GM19023 (cell line): ENCODE data around the gene MSX1.

Experiments
- ATAC-seq: cut with Tn5 transposase; IDR thresholded peaks from one replicate; pipeline ENCODE4 v1.9.1; 2021; ENCODE audit warnings: mild to moderate bottlenecking, moderate library complexity; ENCODE audit not compliant: unreplicated experiment

The MSX1 gene

DNA sequence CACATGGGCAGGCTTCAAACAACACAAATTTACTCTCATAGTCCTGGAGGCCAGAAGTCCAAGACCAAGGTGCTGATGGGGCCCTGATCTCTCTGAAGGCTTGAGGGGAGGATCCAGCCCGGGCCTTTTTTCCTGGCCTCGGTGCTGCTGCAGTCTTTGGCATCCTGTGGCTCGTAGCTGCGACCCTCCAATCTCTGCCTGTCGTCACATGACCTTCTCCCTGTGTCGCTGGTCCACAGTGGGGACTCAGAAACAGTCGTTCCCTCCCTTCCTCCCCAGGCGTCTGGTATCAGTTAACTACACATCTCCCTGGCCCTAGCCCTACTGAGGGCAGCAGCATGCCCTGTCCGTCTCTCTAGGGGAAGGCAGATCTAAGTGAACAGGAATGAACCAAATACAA, 19.1 kb upstream of the MSX1 start:
- ATAC-seq = no peak

DNA sequence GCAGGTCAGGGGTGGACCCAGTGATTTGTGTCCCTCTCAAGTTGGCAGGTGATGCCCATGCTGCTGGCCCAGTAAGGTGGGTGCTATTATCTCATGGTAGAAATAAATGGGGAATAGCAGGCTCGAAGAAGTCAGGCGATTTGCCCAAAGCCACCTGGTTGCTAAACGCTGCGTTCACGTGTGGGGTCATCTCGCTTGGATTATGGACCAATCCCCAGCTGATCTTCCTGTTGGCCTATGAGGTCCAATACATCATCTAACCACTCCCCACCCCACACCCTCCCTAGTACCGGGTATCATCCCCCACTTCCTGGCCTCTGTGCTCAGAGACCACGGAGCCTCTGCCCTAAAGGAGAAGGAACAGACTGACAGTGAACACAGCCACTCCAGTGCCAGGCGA, 18.3 kb upstream of the MSX1 start:
- ATAC-seq = no peak

DNA sequence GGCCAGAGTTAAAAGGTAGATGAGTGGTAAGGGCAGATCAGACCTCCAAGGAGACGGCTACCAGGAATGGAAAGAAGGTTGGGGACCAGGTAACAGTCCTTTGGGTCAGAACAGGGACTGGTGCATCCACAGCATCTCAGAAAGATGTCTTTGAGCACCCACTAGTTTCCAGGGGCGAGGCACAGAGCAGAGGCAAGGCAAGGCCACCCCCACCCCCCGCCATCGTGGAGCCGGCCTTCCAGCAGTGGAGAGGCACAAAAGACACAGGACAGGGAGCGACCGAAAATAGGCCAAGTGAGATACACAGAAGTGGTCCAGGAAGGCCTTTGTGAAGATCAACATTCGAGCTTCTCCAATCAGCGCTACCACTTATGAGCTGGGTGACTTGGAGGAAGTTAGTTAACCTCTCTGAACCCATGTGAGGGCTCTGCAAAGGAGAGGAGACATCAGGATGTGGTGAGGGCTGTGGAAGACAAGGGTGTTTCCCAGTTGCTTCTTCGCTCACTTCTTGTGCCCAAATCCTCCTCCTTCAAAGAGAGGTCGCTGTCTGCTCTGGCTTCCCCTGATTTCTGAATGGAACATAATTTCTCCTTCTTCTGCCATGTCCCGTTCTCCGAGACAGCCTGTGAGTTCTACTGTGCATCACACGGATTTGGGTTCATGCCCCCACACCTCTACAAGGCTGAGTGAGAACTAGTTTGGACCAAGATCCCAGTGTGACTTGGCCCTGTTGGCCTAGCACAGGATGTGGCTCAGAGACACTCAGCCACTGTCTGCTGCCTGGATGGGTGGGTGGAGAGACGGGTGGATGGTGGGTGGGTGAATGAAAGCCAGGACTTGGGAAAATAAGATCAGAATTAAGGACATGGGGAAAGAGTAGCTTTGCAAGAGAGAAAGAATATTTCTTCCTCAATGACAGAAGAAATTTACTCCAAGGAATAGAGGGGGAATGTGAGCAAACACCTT, 16.7 kb upstream of the MSX1 start:
- ATAC-seq = no peak

DNA sequence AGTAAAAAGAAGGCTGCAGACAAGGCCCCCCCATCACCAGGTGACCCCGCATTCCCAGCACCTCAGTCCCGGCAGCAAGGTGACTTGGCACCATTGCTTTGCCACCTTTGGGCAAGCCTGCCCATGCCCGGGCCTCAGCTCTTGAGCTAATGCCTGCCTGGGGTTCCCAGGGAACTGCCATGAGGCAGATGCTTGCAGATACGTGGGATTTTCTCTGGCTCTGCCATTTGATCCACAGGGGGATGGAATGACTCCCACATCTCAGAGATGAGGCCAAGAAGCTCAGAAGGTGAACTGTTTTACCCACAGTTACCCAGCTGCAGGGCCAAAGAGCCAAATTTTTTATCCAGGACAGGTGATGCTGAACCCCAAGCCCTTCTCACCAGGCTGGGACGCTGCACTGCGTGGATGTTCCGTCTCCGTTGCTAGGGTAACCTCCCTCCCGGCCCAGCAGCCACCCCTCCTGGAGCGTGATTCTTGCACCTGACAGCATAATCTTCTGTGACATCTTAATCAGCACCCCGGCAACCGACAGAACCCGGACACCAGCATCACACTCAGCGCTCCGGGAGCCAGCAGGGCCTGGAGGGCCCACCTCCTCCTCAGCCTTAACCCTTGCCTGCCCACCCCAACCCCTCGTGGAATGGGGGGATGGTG, 15.7 kb upstream of the MSX1 start:
- ATAC-seq = no peak

- no peak for ATAC-seq
Observed at GRCh38 chr4:4845027-4845426, 14.4 kb upstream of the MSX1 start.

GRCh38 chr4:4847011-4847410, 12.5 kb upstream of the MSX1 start:
- no peak for ATAC-seq

GRCh38 chr4:4848540-4848939, 10.9 kb upstream of the MSX1 start:
- ATAC-seq = no peak

DNA sequence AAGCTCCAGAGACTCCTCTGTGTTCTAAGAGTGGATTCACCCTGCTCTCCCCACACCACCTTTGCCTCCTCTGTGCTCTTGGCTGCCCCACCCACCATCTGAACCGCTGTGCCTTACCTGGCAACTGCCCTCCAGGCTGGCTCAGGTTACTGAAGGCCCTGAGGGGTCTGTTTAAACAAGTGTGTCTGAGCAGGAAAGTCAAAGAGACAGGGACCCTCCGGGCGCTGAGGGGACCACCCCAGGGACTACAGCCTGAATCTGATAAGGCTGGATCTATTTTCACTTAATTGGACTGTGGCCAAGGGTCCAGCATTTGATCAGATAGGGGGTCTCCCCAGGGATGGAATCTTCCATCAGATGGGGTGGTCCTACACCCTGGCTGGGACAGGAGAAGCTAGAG, 10.4 kb upstream of the MSX1 start:
- ATAC-seq = no peak

GRCh38 chr4:4849524-4850193, 9.8 kb upstream of the MSX1 start:
- no peak for ATAC-seq

DNA sequence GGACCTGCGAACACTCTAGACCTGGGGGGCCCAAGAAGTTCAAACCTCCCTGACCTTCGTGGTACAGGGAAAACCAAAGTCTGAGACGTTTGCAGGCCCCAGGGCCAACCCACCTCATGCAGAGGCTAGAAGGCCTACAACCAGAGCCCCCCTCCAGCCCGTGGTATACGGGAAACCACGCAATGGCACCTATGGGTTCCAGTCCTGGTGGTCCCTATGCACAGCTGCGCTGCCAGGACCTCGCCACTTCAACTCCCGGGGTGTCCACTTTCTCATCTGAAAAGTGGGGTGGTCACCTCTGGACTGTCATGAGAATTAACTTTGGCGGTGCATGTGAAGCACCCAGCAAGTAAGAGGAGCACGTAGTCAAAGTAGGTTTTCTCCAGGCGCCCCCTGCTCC, 8.4 kb upstream of the MSX1 start:
- no peak for ATAC-seq

GRCh38 chr4:4851906-4852305, 7.6 kb upstream of the MSX1 start:
- no peak for ATAC-seq

GRCh38 chr4:4852591-4853362, 6.7 kb upstream of the MSX1 start:
- ATAC-seq = peak; percentile 59

DNA sequence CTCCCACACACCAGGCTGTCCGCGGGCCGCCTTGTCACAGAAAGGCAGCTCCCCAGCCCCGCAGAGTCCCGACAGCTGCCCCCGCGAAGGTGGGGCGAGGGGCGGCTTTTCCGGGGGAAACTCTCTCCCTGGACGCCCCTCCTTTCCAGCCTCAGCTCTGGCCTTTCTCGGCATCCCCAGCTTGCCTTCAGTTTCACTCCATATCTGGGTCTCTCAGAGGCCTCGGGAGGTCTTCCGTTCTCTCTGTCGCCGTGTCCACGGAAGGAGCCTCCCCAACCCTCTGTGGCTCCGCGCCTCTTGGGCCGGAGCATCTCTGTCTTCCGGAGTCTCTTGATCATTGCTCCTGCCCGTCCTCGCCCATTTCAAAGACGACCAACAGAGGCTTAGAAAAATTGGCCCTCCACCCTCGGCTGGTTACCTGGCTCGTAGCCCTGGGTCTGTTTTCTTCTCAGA, 6.1 kb upstream of the MSX1 start:
- peak; percentile 26 for ATAC-seq

DNA sequence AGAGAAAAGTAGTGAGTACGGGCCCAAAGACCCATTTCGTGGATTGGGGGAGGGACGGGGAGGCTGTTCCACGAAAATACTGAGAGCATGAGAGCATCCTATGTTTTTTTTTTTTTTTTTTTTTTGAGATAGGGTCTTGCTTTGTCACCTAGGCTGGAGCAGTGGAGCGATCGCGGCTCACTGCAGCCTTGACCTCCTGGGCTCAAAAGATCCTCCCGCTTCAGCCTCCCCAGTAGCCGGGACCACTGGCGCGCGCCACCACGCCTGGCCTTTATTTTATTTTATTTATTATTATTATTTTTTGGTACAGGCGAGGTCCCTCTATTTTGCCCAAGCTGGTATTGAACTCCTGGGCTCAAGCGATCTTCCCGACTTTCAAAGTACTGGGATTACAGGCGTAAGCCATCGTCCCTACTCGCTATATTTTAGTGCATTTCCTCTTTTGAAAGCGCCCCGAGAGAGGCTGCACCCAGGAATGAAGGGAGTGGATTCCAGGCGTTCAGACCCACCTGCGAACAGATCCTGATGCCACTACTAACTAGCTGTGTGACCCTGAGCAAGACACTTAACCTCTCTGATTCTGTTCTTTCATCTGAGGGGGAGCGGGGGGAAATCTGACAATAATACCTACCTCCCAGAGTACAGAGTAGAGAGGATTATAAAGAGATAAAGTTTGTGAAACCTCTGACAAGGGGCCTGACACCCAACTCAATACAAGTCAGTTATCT, 5.4 kb upstream of the MSX1 start:
- ATAC-seq = no peak

DNA sequence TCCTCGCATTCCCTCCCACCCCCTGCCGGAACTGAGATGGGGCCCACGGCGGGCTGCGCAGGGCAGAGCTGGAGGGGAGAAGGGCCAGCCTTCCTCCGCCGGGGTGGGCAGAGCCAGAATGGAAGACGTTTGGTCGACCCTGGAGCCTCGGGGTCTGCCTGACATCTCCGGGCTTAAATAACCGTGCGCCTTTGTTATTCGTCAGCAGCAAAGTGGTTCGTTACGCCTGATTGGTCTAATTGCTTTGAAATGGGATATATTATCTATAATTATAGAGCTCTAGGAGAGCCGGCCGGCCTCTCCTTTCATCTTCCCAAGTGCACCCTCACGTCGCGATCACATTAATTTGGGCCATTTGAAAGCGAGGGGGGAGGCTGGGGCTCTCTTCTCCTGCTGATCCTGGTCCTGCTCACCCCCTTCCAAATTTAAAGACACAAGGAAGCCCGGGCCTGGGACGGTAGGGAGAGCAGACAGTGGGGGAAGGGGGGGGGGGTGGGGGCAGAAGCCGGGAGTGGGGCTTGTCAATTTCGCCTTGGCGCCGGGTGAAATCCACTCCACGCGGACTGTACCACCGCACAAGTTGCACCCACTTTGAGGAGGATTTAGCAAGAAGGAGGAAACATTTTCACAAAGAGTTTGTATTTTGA, 4.7 kb upstream of the MSX1 start:
- no peak for ATAC-seq

- no peak for ATAC-seq
Observed at GRCh38 chr4:4855301-4856070, 4.0 kb upstream of the MSX1 start.

- no peak for ATAC-seq
Observed at GRCh38 chr4:4856071-4857000, 3.1 kb upstream of the MSX1 start.
